SK-N-SH (cell line): ENCODE data around the gene LRRC46. TPM values are rescaled to one million over a fixed set of nuclear protein-coding genes. Genes with fewer than 3 reads are reported as not detected.

Source experiments
- CTCF ChIA-PET: fragments of 300-600, 350-600 bp; formaldehyde crosslinking; extraction: SDS; loops from one replicate; lab custom pipeline; 2021; lab: Yijun Ruan, JAX
- POLR2A ChIA-PET: fragments of 350-600 bp; sonication (Branson Sonifier 250); formaldehyde crosslinking; extraction: SDS; loops from one replicate; lab custom pipeline; 2020; ENCODE audit warnings: antibody characterized with exemption, inconsistent platforms; lab: Yijun Ruan, JAX
- DNase-seq: peaks from one replicate; pipeline ENCODE4 v3.0.0; 2012
- H2AFZ ChIP-seq: fragments of 200-600 bp; sonication (generic); 2 replicates; pipeline ENCODE4 v1.8.1; 2016; ENCODE audit warnings: antibody characterized with exemption, mild to moderate bottlenecking, low read depth
- H3F3A ChIP-seq: fragments of 200-600 bp; sonication (generic); replicated peaks from 2 replicates; pipeline ENCODE3; 2016; ENCODE audit warnings: antibody characterized with exemption, mild to moderate bottlenecking; ENCODE audit not compliant: insufficient read depth
- H3K27ac ChIP-seq, 2 experiments: fragments of 200-500 bp in 1 of 2; fragments of 200-600 bp in 1 of 2; sonication (Bioruptor generic) in 1 of 2; sonication (generic), shearing (Covaris generic) in 1 of 2; 2 replicates each; pipeline versions ENCODE4 v1.5.1 to v1.6.1; 2014 to 2016; ENCODE audit warnings: low read depth in 2 of 2, inconsistent platforms in 1 of 2, low read length in 1 of 2, mild to moderate bottlenecking in 1 of 2, mixed read lengths in 1 of 2
- H3K27me3 ChIP-seq: fragments of 200-600 bp; sonication (generic), shearing (Covaris generic); 2 replicates; pipeline ENCODE4 v1.6.1; 2016; ENCODE audit warnings: mixed run types; ENCODE audit not compliant: insufficient read depth
- H3K36me3 ChIP-seq, 2 experiments: fragments of 200-500 bp in 1 of 2; fragments of 200-600 bp in 1 of 2; sonication (Bioruptor generic) in 1 of 2; sonication (generic) in 1 of 2; replicated peaks in 1 of 2; 2 replicates each; pipeline versions ENCODE3 to v1.5.1; 2014 to 2016; ENCODE audit warnings: low read length in 1 of 2, mild to moderate bottlenecking in 1 of 2; ENCODE audit not compliant: insufficient read depth in 2 of 2, control insufficient read depth in 1 of 2
- H3K4me1 ChIP-seq, 2 experiments: fragments of 200-500 bp in 1 of 2; fragments of 200-600 bp in 1 of 2; sonication (Bioruptor generic) in 1 of 2; sonication (generic), shearing (Covaris generic) in 1 of 2; 2 replicates each; pipeline versions ENCODE4 v1.5.1 to v1.6.1; 2014 to 2016; ENCODE audit warnings: low read depth in 1 of 2, low read length in 1 of 2, mixed run types in 1 of 2; ENCODE audit not compliant: insufficient read depth in 2 of 2, control insufficient read depth in 1 of 2
- H3K4me2 ChIP-seq: fragments of 200-600 bp; sonication (generic), shearing (Covaris generic); 2 replicates; pipeline ENCODE4 v1.6.1; 2017; ENCODE audit warnings: mixed run types
- H3K4me3 ChIP-seq, 2 experiments: fragments of 200-500 bp in 1 of 2; fragments of 200-600 bp in 1 of 2; sonication (Bioruptor generic) in 1 of 2; sonication (generic), shearing (Covaris generic) in 1 of 2; 2 replicates each; pipeline versions ENCODE4 v1.5.1 to v1.8.1; 2014 to 2016; ENCODE audit warnings: low read depth in 2 of 2, inconsistent platforms in 1 of 2, low read length in 1 of 2, mild to moderate bottlenecking in 1 of 2, mixed read lengths in 1 of 2, moderate library complexity in 1 of 2
- H3K79me2 ChIP-seq: fragments of 200-600 bp; sonication (generic); 2 replicates; pipeline ENCODE4 v1.8.1; 2017; ENCODE audit warnings: mild to moderate bottlenecking; ENCODE audit not compliant: insufficient read depth
- H3K9ac ChIP-seq: fragments of 200-600 bp; sonication (generic); 2 replicates; pipeline ENCODE4 v1.6.1; 2017; ENCODE audit warnings: mixed run types
- H3K9me2 ChIP-seq: fragments of 200-600 bp; sonication (generic); 2 replicates; pipeline ENCODE4 v1.6.1; 2017; ENCODE audit warnings: mixed run types
- H3K9me3 ChIP-seq: fragments of 200-600 bp; sonication (generic); 2 replicates; pipeline ENCODE4 v1.6.1; 2017; ENCODE audit warnings: mixed run types, mild to moderate bottlenecking, moderate library complexity
- H4K20me1 ChIP-seq: fragments of 200-600 bp; sonication (generic); 2 replicates; pipeline ENCODE4 v1.6.1; 2017; ENCODE audit warnings: mild to moderate bottlenecking, mixed run types; ENCODE audit not compliant: insufficient read depth
- EP300 ChIP-seq, 2 experiments: IDR thresholded peaks; 2 replicates each; pipeline versions ENCODE4 v1.4.0 to v1.6.1; 2012; ENCODE audit warnings: borderline replicate concordance in 1 of 2, low read depth in 1 of 2, low read length in 1 of 2
- JUND ChIP-seq: IDR thresholded peaks from 2 replicates; pipeline ENCODE4 v1.4.0; 2012
- MEF2A ChIP-seq: IDR thresholded peaks from 2 replicates; pipeline ENCODE4 v1.4.0; 2012; ENCODE audit warnings: low read depth, borderline replicate concordance
- RCOR1 ChIP-seq: fragments of 150-350 bp; IDR thresholded peaks from 2 replicates; pipeline ENCODE4 v1.6.1; 2017; ENCODE audit warnings: antibody characterized with exemption, low read length
- WGBS: methylation state at CpG from one replicate; pipeline ENCODE4 v1.1.6; 2017; ENCODE audit warnings: low lambda C conversion rate; 5-methylcytosine and 5-hydroxymethylcytosine counted together
- polyA plus RNA-seq, 3 experiments: library from polyadenylated mRNA; depleted of rRNA; stranded (reverse); fragments of >200 nt; gene quantifications; 2 replicates each; pipeline ENCODE4 v1.2.3, GENCODE V29; 2012
- TF ChIP-seq, protein P1 (sequence below): IDR thresholded peaks from 2 replicates; pipeline ENCODE4 v1.4.0; 2012; ENCODE audit warnings: low read depth, borderline replicate concordance

The LRRC46 gene
- polyA plus RNA-seq, 1 of the 3 experiments (the other 2 are of a cell fraction), result 1.6 TPM

DNA sequence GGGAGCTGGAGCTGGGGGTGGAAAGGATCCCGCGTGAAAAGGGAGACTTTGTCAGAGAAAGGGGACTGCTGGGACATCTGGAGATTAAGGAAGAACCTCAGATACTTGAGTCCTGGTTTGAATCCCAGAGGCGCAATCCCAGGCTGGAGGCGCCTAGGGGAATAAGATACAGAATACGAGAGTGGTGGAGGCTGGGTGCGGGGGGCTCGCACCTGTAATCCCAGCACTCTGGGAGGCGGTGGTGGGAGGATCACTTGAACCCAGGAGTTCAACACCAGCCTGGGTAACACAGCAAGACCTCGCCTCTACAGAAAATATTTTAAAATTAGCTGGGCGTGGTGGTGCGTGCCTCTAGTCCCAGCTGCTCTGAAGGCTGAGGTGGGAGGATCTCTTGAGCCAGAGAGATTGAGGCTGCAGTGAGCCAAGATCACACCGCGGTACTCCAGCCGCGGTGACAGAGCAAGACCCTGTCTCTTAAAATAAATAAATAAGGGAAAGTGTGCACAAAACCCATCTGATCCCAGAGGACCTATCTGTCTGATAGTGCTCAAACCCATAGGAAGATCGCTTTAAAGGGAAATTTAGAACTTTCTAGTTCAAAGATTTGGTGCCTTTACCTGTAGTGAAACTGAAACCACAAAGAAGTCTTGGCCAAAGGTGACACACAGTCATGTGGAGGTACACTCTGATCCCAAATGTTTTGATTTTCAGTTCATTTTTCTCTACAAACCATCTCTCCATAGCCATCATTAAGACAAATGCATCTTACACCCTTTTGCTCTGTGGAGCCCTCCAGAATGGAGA, 10.2 kb downstream of the LRRC46 start:
- peaks cover 8 to 30% of the 10 kb centered on the region in 2 experiments; a peak in 2 of 4 replicates for H3K4me1 ChIP-seq
- H3K27ac ChIP-seq, result no peak overlapping the region; a peak in 2 of 4 replicates
- peak overlapping the region; percentile 94 to 96 for H3K4me3 ChIP-seq
- H2AFZ ChIP-seq, result peak overlapping the region; percentile 91
- CTCF ChIA-PET, result interaction anchor here (0.6 to 33.0 kb wide), 40 partner anchors 4 to 266 kb away, joined by 3 to 1447 read pairs (median 5); partner anchors contain the start of genes CDK5RAP3, LRRC46, MRPL10 and OSBPL7
- H3K79me2 ChIP-seq, result peaks cover 15% of the 10 kb centered on the region; the same call in 1 of the 2 replicates
- H3K27me3 ChIP-seq, result peaks cover 17% of the 10 kb centered on the region
- peak overlapping the region; percentile 69 for H3K9ac ChIP-seq
- no peak for TF ChIP-seq JUND
- TF ChIP-seq, protein P1, sequence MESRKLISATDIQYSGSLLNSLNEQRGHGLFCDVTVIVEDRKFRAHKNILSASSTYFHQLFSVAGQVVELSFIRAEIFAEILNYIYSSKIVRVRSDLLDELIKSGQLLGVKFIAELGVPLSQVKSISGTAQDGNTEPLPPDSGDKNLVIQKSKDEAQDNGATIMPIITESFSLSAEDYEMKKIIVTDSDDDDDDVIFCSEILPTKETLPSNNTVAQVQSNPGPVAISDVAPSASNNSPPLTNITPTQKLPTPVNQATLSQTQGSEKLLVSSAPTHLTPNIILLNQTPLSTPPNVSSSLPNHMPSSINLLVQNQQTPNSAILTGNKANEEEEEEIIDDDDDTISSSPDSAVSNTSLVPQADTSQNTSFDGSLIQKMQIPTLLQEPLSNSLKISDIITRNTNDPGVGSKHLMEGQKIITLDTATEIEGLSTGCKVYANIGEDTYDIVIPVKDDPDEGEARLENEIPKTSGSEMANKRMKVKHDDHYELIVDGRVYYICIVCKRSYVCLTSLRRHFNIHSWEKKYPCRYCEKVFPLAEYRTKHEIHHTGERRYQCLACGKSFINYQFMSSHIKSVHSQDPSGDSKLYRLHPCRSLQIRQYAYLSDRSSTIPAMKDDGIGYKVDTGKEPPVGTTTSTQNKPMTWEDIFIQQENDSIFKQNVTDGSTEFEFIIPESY, result no peak
- no peak for TF ChIP-seq MEF2A
- TF ChIP-seq RCOR1, result 0 out of 2 replicates have a peak, but pooled peaks have one; percentile 0
- H3F3A ChIP-seq, result no peaks in the 10 kb centered on the region
- no peak for DNase-seq
- WGBS, result 70% methylated on average over 16 of the region's 16 CpGs
- H3K36me3 ChIP-seq, result peaks cover 0 to 26% of the 10 kb centered on the region in 2 experiments
- no peaks in the 10 kb centered on the region for H3K9me2 ChIP-seq
- no peaks in the 10 kb centered on the region for H4K20me1 ChIP-seq
- H3K9me3 ChIP-seq, result no peaks in the 10 kb centered on the region
- H3K4me2 ChIP-seq, result peak overlapping the region; percentile 100
- POLR2A ChIA-PET, result interaction anchor here (0.9 to 3.2 kb wide), 6 partner anchors 9 to 107 kb away, joined by 3 to 26 read pairs (median 8); partner anchors contain the start of genes LRRC46, MRPL10, SP2 and SP6

DNA sequence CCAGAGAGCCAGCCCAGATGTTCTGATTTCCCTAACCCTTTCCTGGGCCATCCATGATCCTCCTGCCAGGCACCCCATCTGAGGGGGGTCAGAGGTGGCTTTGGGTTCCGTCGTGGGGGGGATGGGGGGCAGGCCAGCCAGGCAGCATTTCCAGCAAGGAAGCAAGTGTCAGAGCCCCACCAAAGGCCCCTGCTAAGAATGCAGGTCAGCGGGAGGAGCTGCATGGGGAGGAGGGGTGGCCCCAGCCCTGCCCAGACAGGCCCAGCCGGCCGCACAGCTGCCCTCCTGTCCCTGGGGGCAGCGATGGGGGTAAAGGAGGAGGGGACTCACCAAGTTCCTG, 11.9 kb downstream of the LRRC46 start:
- POLR2A ChIA-PET, result interaction anchor here (1.0 to 3.2 kb wide), 3 partner anchors 42 to 52 kb away, joined by 3 to 21 read pairs (median 7); partner anchors contain the start of gene SP2
- 41% methylated on average over 4 of the region's 6 CpGs for WGBS
- TF ChIP-seq EP300 (IDR thresholded peaks at IDR 0.05; ENCODE audit: borderline replicate concordance in 1 of 2, low read depth in 1 of 2, low read length in 1 of 2), result no peak
- TF ChIP-seq, all 33 proteins: peak for 0

More for the DNA sequence above, 11.9 kb downstream of the LRRC46 start:
- H3K27me3 ChIP-seq, result peaks cover 34% of the 10 kb centered on the region
- peaks cover 0 to 12% of the 10 kb centered on the region in 2 experiments for H3K36me3 ChIP-seq
- no peaks in the 10 kb centered on the region for H3K9me2 ChIP-seq
- H3F3A ChIP-seq, result no peaks in the 10 kb centered on the region
- H3K79me2 ChIP-seq, result peaks cover 15% of the 10 kb centered on the region; the same call in 1 of the 2 replicates
- CTCF ChIA-PET, result interaction anchor here (0.6 to 33.0 kb wide), 28 partner anchors 6 to 175 kb away, joined by 3 to 1447 read pairs (median 5); partner anchors contain the start of genes CDK5RAP3, LRRC46, MRPL10 and OSBPL7
- no peak overlapping the region for H3K27ac ChIP-seq
- H3K4me1 ChIP-seq, result peaks cover 8 to 35% of the 10 kb centered on the region in 2 experiments; a peak in 2 of 4 replicates
- no peak overlapping the region for H3K4me2 ChIP-seq
- DNase-seq, result no peak
- H3K9ac ChIP-seq, result no peak overlapping the region
- H3K4me3 ChIP-seq, result peak overlapping the region in 1 of 2 experiments; percentile 14; a peak in 1 of 4 replicates
- no peaks in the 10 kb centered on the region for H3K9me3 ChIP-seq
- no peaks in the 10 kb centered on the region for H4K20me1 ChIP-seq
- H2AFZ ChIP-seq, result no peak overlapping the region
